BLaER1 treated with 17β-estradiol and CSF1 and Interleukin-3, amounts not matched to agents 10 nM and 100 nM (cell line): ENCODE measurements around the gene RNF11.

Experiments used
- H3K27ac ChIP-seq, 11 experiments: shearing (Covaris generic); formaldehyde crosslinking; 2 replicates each; pipeline ENCODE4 v1.8.1; 2022
- H3K27me3 ChIP-seq, 11 experiments: shearing (Covaris generic); formaldehyde crosslinking; 2 replicates each; pipeline ENCODE4 v1.8.1; 2022
- H3K36me3 ChIP-seq, 11 experiments: shearing (Covaris generic); formaldehyde crosslinking; 2 replicates each; pipeline ENCODE4 v1.8.1; 2022
- H3K4me1 ChIP-seq, 10 experiments: shearing (Covaris generic); formaldehyde crosslinking; 2 replicates each; pipeline ENCODE4 v1.8.1; 2022
- H3K4me2 ChIP-seq, 11 experiments: shearing (Covaris generic); formaldehyde crosslinking; 2 replicates each; pipeline ENCODE4 v1.8.1; 2022
- H3K4me3 ChIP-seq, 10 experiments: shearing (Covaris generic); formaldehyde crosslinking; 2 replicates each; pipeline ENCODE4 v1.8.1; 2022
- H3K9ac ChIP-seq, 11 experiments: shearing (Covaris generic); formaldehyde crosslinking; 2 replicates each; pipeline ENCODE4 v1.8.1; 2022
- H3K9me3 ChIP-seq, 11 experiments: shearing (Covaris generic); formaldehyde crosslinking; replicated peaks in 1 of 11; 2 replicates each; pipeline ENCODE4 v1.8.1; 2022
- H4K20me1 ChIP-seq, 11 experiments: shearing (Covaris generic); formaldehyde crosslinking; 2 replicates each; pipeline ENCODE4 v1.8.1; 2022
- Cebpa-rat ChIP-seq, 11 experiments: shearing (Covaris generic); IDR thresholded peaks; 2 replicates each; pipeline ENCODE4 v1.8.1; 2022

RNF11 gene

GRCh38 chr1:51265618-51266017, 29.5 kb downstream of the RNF11 start:
- Histone ChIP-seq H4K20me1 (peaks cover 0 to 99% (median 10%) of the 10 kb centered on the region in 11 experiments; a peak in 11 of 22 replicates), H3K27ac (peak overlapping the region in 9 of 11 experiments; percentile 78 to 97 (median 89); a peak in 17 of 22 replicates), H3K27me3 (no peaks in the 10 kb centered on the region), H3K9ac (no peak overlapping the region), H3K4me2 (peak overlapping the region; percentile 12 to 91 (median 82); a peak in 20 of 22 replicates), H3K4me1 (peaks cover 88 to 98% (median 94%) of the 10 kb centered on the region in 10 experiments), H3K4me3 (no peak overlapping the region), H3K36me3 (peaks cover 6 to 16% (median 12%) of the 10 kb centered on the region in 11 experiments; a peak in 21 of 22 replicates), H3K9me3 (no peaks in the 10 kb centered on the region)
- no peak for TF ChIP-seq Cebpa-rat (IDR thresholded peaks at IDR 0.05)

- TF ChIP-seq Cebpa-rat (IDR thresholded peaks at IDR 0.05), result no peak
- Histone ChIP-seq H3K9me3 (no peaks in the 10 kb centered on the region), H3K27me3 (no peaks in the 10 kb centered on the region), H3K9ac (peak overlapping the region in 2 of 11 experiments; percentile 77; a peak in 2 of 22 replicates), H3K4me3 (no peak overlapping the region), H3K36me3 (peaks cover 12 to 22% (median 17%) of the 10 kb centered on the region in 11 experiments), H3K4me1 (peaks cover 83 to 98% (median 91%) of the 10 kb centered on the region in 10 experiments), H4K20me1 (peaks cover 0 to 99% (median 8%) of the 10 kb centered on the region in 11 experiments; a peak in 10 of 22 replicates), H3K27ac (peak overlapping the region in 9 of 11 experiments; percentile 78 to 97 (median 89); a peak in 17 of 22 replicates), H3K4me2 (peak overlapping the region; percentile 58 to 91 (median 82))
These were observed 30.1 kb downstream of the RNF11 start for GRCh38 chr1:51266181-51266580.

GRCh38 chr1:51266791-51267190, 30.7 kb downstream of the RNF11 start:
- Histone ChIP-seq H3K4me2 (peak overlapping the region; percentile 58 to 91 (median 82)), H3K36me3 (peaks cover 18 to 28% (median 23%) of the 10 kb centered on the region in 11 experiments), H4K20me1 (peaks cover 0 to 98% (median 2%) of the 10 kb centered on the region in 11 experiments; a peak in 7 of 22 replicates), H3K27ac (peak overlapping the region in 9 of 11 experiments; percentile 78 to 97 (median 89); a peak in 17 of 22 replicates), H3K4me3 (no peak overlapping the region), H3K9me3 (no peaks in the 10 kb centered on the region), H3K4me1 (peaks cover 77 to 92% (median 85%) of the 10 kb centered on the region in 10 experiments), H3K27me3 (no peaks in the 10 kb centered on the region), H3K9ac (peak overlapping the region in 6 of 11 experiments; percentile 67 to 78 (median 77); a peak in 8 of 22 replicates)
- no peak for TF ChIP-seq Cebpa-rat (IDR thresholded peaks at IDR 0.05)

- TF ChIP-seq Cebpa-rat (IDR thresholded peaks at IDR 0.05), result no peak
- H3K36me3 ChIP-seq, result peaks cover 24 to 44% (median 37%) of the 10 kb centered on the region in 11 experiments
- peak overlapping the region in 6 of 10 experiments; percentile 7 to 44 (median 24); a peak in 5 of 20 replicates for H3K4me3 ChIP-seq
- H3K4me2 ChIP-seq, result peak overlapping the region; percentile 58 to 91 (median 82)
- H4K20me1 ChIP-seq, result peaks cover 0 to 80% (median 0%) of the 10 kb centered on the region in 11 experiments; a peak in 6 of 22 replicates
- peaks cover 59 to 75% (median 67%) of the 10 kb centered on the region in 10 experiments for H3K4me1 ChIP-seq
- H3K9ac ChIP-seq, result peak overlapping the region; percentile 19 to 78 (median 73); a peak in 21 of 22 replicates
- H3K9me3 ChIP-seq, result no peaks in the 10 kb centered on the region
- peak overlapping the region; percentile 34 to 97 (median 89); a peak in 21 of 22 replicates for H3K27ac ChIP-seq
- no peaks in the 10 kb centered on the region for H3K27me3 ChIP-seq
These were observed 32.6 kb downstream of the RNF11 start for GRCh38 chr1:51268634-51269033.

GRCh38 chr1:51270751-51271150, 34.7 kb downstream of the RNF11 start:
- H3K4me2 ChIP-seq, result peak overlapping the region in 5 of 11 experiments; percentile 3 to 83 (median 13); a peak in 4 of 22 replicates
- H3K9me3 ChIP-seq, result no peaks in the 10 kb centered on the region
- H3K27me3 ChIP-seq, result no peaks in the 10 kb centered on the region
- H3K9ac ChIP-seq, result no peak overlapping the region
- H3K4me1 ChIP-seq, result peaks cover 38 to 55% (median 46%) of the 10 kb centered on the region in 10 experiments
- H3K36me3 ChIP-seq, result peaks cover 30 to 60% (median 48%) of the 10 kb centered on the region in 11 experiments
- no peak for TF ChIP-seq Cebpa-rat (IDR thresholded peaks at IDR 0.05)
- H4K20me1 ChIP-seq, result peaks cover 0 to 59% (median 0%) of the 10 kb centered on the region in 11 experiments; a peak in 5 of 22 replicates
- peak overlapping the region in 4 of 11 experiments; percentile 89 to 97 (median 92); a peak in 7 of 22 replicates for H3K27ac ChIP-seq
- H3K4me3 ChIP-seq, result no peak overlapping the region

GRCh38 chr1:51272916-51273315, 36.8 kb downstream of the RNF11 start:
- Histone ChIP-seq H3K4me1 (peaks cover 16 to 33% (median 26%) of the 10 kb centered on the region in 10 experiments), H3K9me3 (no peaks in the 10 kb centered on the region), H4K20me1 (peaks cover 0 to 37% (median 0%) of the 10 kb centered on the region in 11 experiments; a peak in 4 of 22 replicates), H3K27ac (no peak overlapping the region), H3K4me2 (no peak overlapping the region), H3K36me3 (peaks cover 31 to 81% (median 58%) of the 10 kb centered on the region in 11 experiments), H3K9ac (no peak overlapping the region), H3K4me3 (no peak overlapping the region), H3K27me3 (no peaks in the 10 kb centered on the region)
- TF ChIP-seq Cebpa-rat (IDR thresholded peaks at IDR 0.05), result no peak

- H3K4me2 ChIP-seq, result no peak overlapping the region
- TF ChIP-seq Cebpa-rat (IDR thresholded peaks at IDR 0.05), result no peak
- H3K9ac ChIP-seq, result no peak overlapping the region
- peaks cover 31 to 90% (median 60%) of the 10 kb centered on the region in 11 experiments for H3K36me3 ChIP-seq
- H3K4me1 ChIP-seq, result peaks cover 0 to 16% (median 12%) of the 10 kb centered on the region in 10 experiments; a peak in 17 of 20 replicates
- H3K4me3 ChIP-seq, result no peak overlapping the region
- peaks cover 0 to 20% (median 0%) of the 10 kb centered on the region in 11 experiments; a peak in 3 of 22 replicates for H4K20me1 ChIP-seq
- H3K27me3 ChIP-seq, result no peaks in the 10 kb centered on the region
- H3K9me3 ChIP-seq, result no peaks in the 10 kb centered on the region
- no peak overlapping the region for H3K27ac ChIP-seq
These were observed 38.6 kb downstream of the RNF11 start for GRCh38 chr1:51274676-51275075.

GRCh38 chr1:51276286-51276685, 40.2 kb downstream of the RNF11 start:
- Histone ChIP-seq H3K27me3 (no peaks in the 10 kb centered on the region), H3K36me3 (peaks cover 17 to 87% (median 44%) of the 10 kb centered on the region in 11 experiments), H3K4me3 (no peak overlapping the region), H3K4me2 (no peak overlapping the region), H4K20me1 (peaks cover 0 to 4% (median 0%) of the 10 kb centered on the region in 11 experiments; a peak in 2 of 22 replicates), H3K27ac (no peak overlapping the region), H3K9me3 (no peaks in the 10 kb centered on the region), H3K9ac (no peak overlapping the region), H3K4me1 (peaks cover 0 to 4% (median 0%) of the 10 kb centered on the region in 10 experiments; a peak in 2 of 20 replicates)
- TF ChIP-seq Cebpa-rat (IDR thresholded peaks at IDR 0.05), result no peak

GRCh38 chr1:51280321-51280978, 44.4 kb downstream of the RNF11 start:
- no peak for TF ChIP-seq Cebpa-rat (IDR thresholded peaks at IDR 0.05)
- Histone ChIP-seq H3K27me3 (no peaks in the 10 kb centered on the region), H3K9ac (no peak overlapping the region), H3K9me3 (no peaks in the 10 kb centered on the region), H3K4me2 (no peak overlapping the region), H3K27ac (no peak overlapping the region), H4K20me1 (no peaks in the 10 kb centered on the region; a peak in 1 of 22 replicates), H3K4me1 (peaks cover 0 to 4% (median 0%) of the 10 kb centered on the region in 10 experiments; a peak in 2 of 20 replicates), H3K36me3 (peaks cover 2 to 55% (median 15%) of the 10 kb centered on the region in 11 experiments; a peak in 17 of 22 replicates), H3K4me3 (no peak overlapping the region)
